Measurements from ENCODE around the gene CMIP.

Gene CMIP

GRCh38 chr16:81728435-81728834, 283.8 kb downstream of the CMIP start:
- H3K9me3 ChIP-seq (ENCODE audit: insufficient read depth, low read length) = no peaks in the 10 kb centered on the region
- no peaks in the 10 kb centered on the region for H4K20me1 ChIP-seq (ENCODE audit: low read depth, low read length)
- no peak overlapping the region for H3K4me3 ChIP-seq (ENCODE audit: insufficient read depth, low read length, poor library complexity, severe bottlenecking)
- H3K27me3 ChIP-seq (ENCODE audit: low read length) = no peaks in the 10 kb centered on the region
- H2AFZ ChIP-seq (ENCODE audit: low read depth, low read length, severe bottlenecking) = no peak overlapping the region
- no peak overlapping the region for H3K27ac ChIP-seq (ENCODE audit: low read depth, low read length)
- no peaks in the 10 kb centered on the region for H3K9me2 ChIP-seq (replicated peaks; ENCODE audit: insufficient read depth, low read length)
- peak overlapping the region; percentile 39 for H3K4me2 ChIP-seq (ENCODE audit: low read depth, low read length, poor library complexity, severe bottlenecking)
- H3K79me2 ChIP-seq (ENCODE audit: insufficient read depth, low read length) = no peaks in the 10 kb centered on the region
- no peaks in the 10 kb centered on the region for H3F3A ChIP-seq (ENCODE audit: insufficient read depth)
- no peak overlapping the region for H3K9ac ChIP-seq (ENCODE audit: low read length)
- TF ChIP-seq EZH2phosphoT487 (conservative IDR thresholded peaks at IDR 0.05; ENCODE audit: low read length) (no peak), CTCF (IDR thresholded peaks at IDR 0.05; ENCODE audit: insufficient read depth, low read length, poor library complexity, severe bottlenecking) (no peak)
- no peaks in the 10 kb centered on the region for H3K36me3 ChIP-seq (ENCODE audit: low read length)

- no peak overlapping the region for H3K4me3 ChIP-seq (ENCODE audit: insufficient read depth, low read length, poor library complexity, severe bottlenecking)
- H3K36me3 ChIP-seq (ENCODE audit: low read length) = no peaks in the 10 kb centered on the region
- H3K27me3 ChIP-seq (ENCODE audit: low read length) = no peaks in the 10 kb centered on the region
- no peaks in the 10 kb centered on the region for H4K20me1 ChIP-seq (ENCODE audit: low read depth, low read length)
- H3K27ac ChIP-seq (ENCODE audit: low read depth, low read length) = no peak overlapping the region
- TF ChIP-seq EZH2phosphoT487 (conservative IDR thresholded peaks at IDR 0.05; ENCODE audit: low read length) (no peak), CTCF (IDR thresholded peaks at IDR 0.05; ENCODE audit: insufficient read depth, low read length, poor library complexity, severe bottlenecking) (no peak)
- no peaks in the 10 kb centered on the region for H3F3A ChIP-seq (ENCODE audit: insufficient read depth)
- no peaks in the 10 kb centered on the region for H3K9me2 ChIP-seq (replicated peaks; ENCODE audit: insufficient read depth, low read length)
- no peaks in the 10 kb centered on the region for H3K9me3 ChIP-seq (ENCODE audit: insufficient read depth, low read length)
- no peak overlapping the region for H3K9ac ChIP-seq (ENCODE audit: low read length)
- no peak overlapping the region for H2AFZ ChIP-seq (ENCODE audit: low read depth, low read length, severe bottlenecking)
- H3K4me2 ChIP-seq (ENCODE audit: low read depth, low read length, poor library complexity, severe bottlenecking) = no peak overlapping the region
- H3K79me2 ChIP-seq (ENCODE audit: insufficient read depth, low read length) = no peaks in the 10 kb centered on the region
Observed at GRCh38 chr16:81729451-81729850, 284.8 kb downstream of the CMIP start.

- Histone ChIP-seq H3K9ac (ENCODE audit: low read length) (peak overlapping the region; percentile 34; the same call in 1 of the 2 replicates), H3F3A (ENCODE audit: insufficient read depth) (no peaks in the 10 kb centered on the region), H2AFZ (ENCODE audit: low read depth, low read length, severe bottlenecking) (peak overlapping the region; percentile 68), H4K20me1 (ENCODE audit: low read depth, low read length) (no peaks in the 10 kb centered on the region), H3K4me2 (ENCODE audit: low read depth, low read length, poor library complexity, severe bottlenecking) (peak overlapping the region; percentile 41), H3K79me2 (ENCODE audit: insufficient read depth, low read length) (no peaks in the 10 kb centered on the region), H3K9me2 (replicated peaks; ENCODE audit: insufficient read depth, low read length) (no peaks in the 10 kb centered on the region), H3K4me3 (ENCODE audit: insufficient read depth, low read length, poor library complexity, severe bottlenecking) (no peak overlapping the region), H3K9me3 (ENCODE audit: insufficient read depth, low read length) (no peaks in the 10 kb centered on the region), H3K27ac (ENCODE audit: low read depth, low read length) (no peak overlapping the region), H3K36me3 (ENCODE audit: low read length) (no peaks in the 10 kb centered on the region), H3K27me3 (ENCODE audit: low read length) (no peaks in the 10 kb centered on the region)
- TF ChIP-seq CTCF (IDR thresholded peaks at IDR 0.05; ENCODE audit: insufficient read depth, low read length, poor library complexity, severe bottlenecking) = peak; percentile 55
- no peak for TF ChIP-seq EZH2phosphoT487 (conservative IDR thresholded peaks at IDR 0.05; ENCODE audit: low read length)
Observed at GRCh38 chr16:81730090-81731051, 285.8 kb downstream of the CMIP start.
